H1 (cell line): ENCODE results near the gene RALGAPA2. TPM values are rescaled to one million over a fixed set of nuclear protein-coding genes. Genes with fewer than 3 reads are reported as not detected.

Experiments
- CTCF ChIA-PET: fragments of 300-600 bp; sonication (Branson Sonifier 250); formaldehyde crosslinking; loops from one replicate; lab custom pipeline; 2021; ENCODE audit not compliant: partially characterized antibody; lab: Charles Lee
- POLR2A ChIA-PET: fragments of 300-600 bp; sonication (Branson Sonifier 250); formaldehyde crosslinking; loops from one replicate; lab custom pipeline; 2021; ENCODE audit warnings: inconsistent platforms; ENCODE audit not compliant: partially characterized antibody; lab: Charles Lee
- DNase-seq, 2 experiments: peaks; one replicate each; pipeline versions ENCODE4 v3.0.0 to v3.0.0-alpha.2; 2010 to 2022; ENCODE audit warnings: low spot score in 2 of 2, low read depth in 1 of 2, mixed read lengths in 1 of 2
- FAIRE-seq: peaks from 2 replicates; lab custom pipeline; 2011; peaks lifted over from hg19 to GRCh38; lab: Jason Lieb, UNC
- H2AFZ ChIP-seq: 2 replicates; pipeline ENCODE4 v1.8.1; 2012; ENCODE audit warnings: low read length, inconsistent platforms
- H2AK5ac ChIP-seq: 2 replicates; pipeline ENCODE4 v1.6.1; 2013; ENCODE audit warnings: low read depth, low read length
- H2BK120ac ChIP-seq: replicated peaks from 2 replicates; pipeline ENCODE3; 2013; ENCODE audit warnings: low read depth, low read length, inconsistent platforms
- H2BK12ac ChIP-seq: 2 replicates; pipeline ENCODE4 v1.6.1; 2013; ENCODE audit warnings: low read depth, low read length
- H2BK15ac ChIP-seq: 2 replicates; pipeline ENCODE4 v1.6.1; 2013; ENCODE audit warnings: low read length
- H2BK20ac ChIP-seq: 2 replicates; pipeline ENCODE4 v1.6.1; 2013; ENCODE audit warnings: low read length
- H2BK5ac ChIP-seq: 2 replicates; pipeline ENCODE4 v1.6.1; 2013; ENCODE audit warnings: low read depth, low read length
- H3K14ac ChIP-seq: 2 replicates; pipeline ENCODE4 v1.6.1; 2013; ENCODE audit warnings: inconsistent platforms; ENCODE audit not compliant: insufficient read length
- H3K18ac ChIP-seq: 2 replicates; pipeline ENCODE4 v1.6.1; 2013; ENCODE audit warnings: low read length; ENCODE audit errors: extremely low read depth
- H3K23ac ChIP-seq: 2 replicates; pipeline ENCODE4 v1.6.1; 2013; ENCODE audit warnings: inconsistent platforms; ENCODE audit not compliant: insufficient read length
- H3K23me2 ChIP-seq: 2 replicates; pipeline ENCODE4 v1.6.1; 2013; ENCODE audit warnings: low read depth, low read length
- H3K27ac ChIP-seq: 2 replicates; pipeline ENCODE4 v1.6.1; 2011; ENCODE audit warnings: low read depth, low read length, inconsistent platforms
- H3K27me3 ChIP-seq, 4 experiments: replicated peaks in 1 of 4; 1 replicate in 1 of 4; 2 replicates in 3 of 4; pipeline versions ENCODE4 v1.6.1 to v1.8.1; 2011 to 2013; ENCODE audit warnings: low read length in 3 of 4, mild to moderate bottlenecking in 3 of 4, inconsistent platforms in 2 of 4, mixed read lengths in 2 of 4, moderate library complexity in 1 of 4; ENCODE audit not compliant: control insufficient read depth in 3 of 4, insufficient read depth in 3 of 4; ENCODE audit errors: extremely low read depth in 1 of 4
- H3K36me3 ChIP-seq, 4 experiments: 2 replicates each; pipeline versions ENCODE4 v1.6.1 to v1.8.1; 2011 to 2013; ENCODE audit warnings: mild to moderate bottlenecking in 4 of 4, low read length in 3 of 4, moderate library complexity in 2 of 4, control low read depth in 1 of 4, inconsistent platforms in 1 of 4; ENCODE audit not compliant: insufficient read depth in 4 of 4, control insufficient read depth in 2 of 4
- H3K4ac ChIP-seq: replicated peaks from 2 replicates; pipeline ENCODE3; 2013; ENCODE audit warnings: low read length, low read depth, mixed read lengths, inconsistent platforms; ENCODE audit not compliant: insufficient read length
- H3K4me1 ChIP-seq, 4 experiments: replicated peaks in 1 of 4; 1 replicate in 1 of 4; 2 replicates in 3 of 4; pipeline versions ENCODE4 v1.6.1 to v1.8.1; 2011 to 2013; ENCODE audit warnings: low read length in 3 of 4, inconsistent platforms in 2 of 4, mixed read lengths in 1 of 4; ENCODE audit not compliant: insufficient read depth in 4 of 4, control insufficient read depth in 3 of 4
- H3K4me2 ChIP-seq, 2 experiments: 2 replicates each; pipeline versions ENCODE4 v1.6.1 to v1.8.1; 2011 to 2013; ENCODE audit warnings: low read depth in 2 of 2, low read length in 2 of 2, control low read depth in 1 of 2, inconsistent platforms in 1 of 2, mild to moderate bottlenecking in 1 of 2; ENCODE audit not compliant: insufficient read depth in 1 of 2
- H3K4me3 ChIP-seq, 4 experiments: fragments of 200-600, 300-600 bp in 1 of 4; sonication (generic), shearing (Covaris generic), sonication (Bioruptor Twin) in 1 of 4; 2 replicates each; pipeline versions ENCODE4 v1.5.1 to v1.8.1; 2011 to 2016; ENCODE audit warnings: low read length in 4 of 4, low read depth in 3 of 4, control low read depth in 2 of 4, inconsistent platforms in 2 of 4, mild to moderate bottlenecking in 2 of 4, mixed read lengths in 1 of 4, moderate library complexity in 1 of 4; ENCODE audit not compliant: insufficient read depth in 2 of 4; ENCODE audit errors: extremely low read depth in 1 of 4
- H3K56ac ChIP-seq: replicated peaks from 2 replicates; pipeline ENCODE3; 2013; ENCODE audit warnings: low read depth, mild to moderate bottlenecking, mixed read lengths, low read length, inconsistent platforms; ENCODE audit not compliant: insufficient read length
- H3K79me1 ChIP-seq: 2 replicates; pipeline ENCODE4 v1.6.1; 2013; ENCODE audit warnings: low read depth, low read length, control low read depth
- H3K79me2 ChIP-seq, 2 experiments: 2 replicates each; pipeline versions ENCODE4 v1.6.1 to v1.8.1; 2012 to 2013; ENCODE audit warnings: low read length in 2 of 2, mild to moderate bottlenecking in 2 of 2, inconsistent platforms in 1 of 2; ENCODE audit not compliant: insufficient read depth in 2 of 2, control insufficient read depth in 1 of 2
- H3K9ac ChIP-seq, 4 experiments: replicated peaks in 1 of 4; 1 replicate in 1 of 4; 2 replicates in 3 of 4; pipeline versions ENCODE4 v1.6.1 to v1.8.1; 2011 to 2013; ENCODE audit warnings: low read depth in 3 of 4, low read length in 3 of 4, control low read depth in 2 of 4, mild to moderate bottlenecking in 2 of 4, moderate library complexity in 2 of 4, inconsistent platforms in 1 of 4; ENCODE audit errors: extremely low read depth in 1 of 4
- H3K9me3 ChIP-seq, 2 experiments: 2 replicates each; pipeline versions ENCODE4 v1.6.1 to v1.8.1; 2012 to 2013; ENCODE audit warnings: mild to moderate bottlenecking in 2 of 2, moderate library complexity in 2 of 2, control low read depth in 1 of 2, inconsistent platforms in 1 of 2, low read depth in 1 of 2, low read length in 1 of 2, mixed read lengths in 1 of 2; ENCODE audit not compliant: insufficient read depth in 2 of 2
- H4K20me1 ChIP-seq, 2 experiments: replicated peaks in 1 of 2; 2 replicates each; pipeline versions ENCODE3 to v1.8.1; 2011 to 2013; ENCODE audit warnings: inconsistent platforms in 2 of 2, low read length in 2 of 2, mild to moderate bottlenecking in 1 of 2; ENCODE audit not compliant: insufficient read depth in 2 of 2, control insufficient read depth in 1 of 2
- H4K5ac ChIP-seq: 2 replicates; pipeline ENCODE4 v1.6.1; 2013; ENCODE audit warnings: low read length, low read depth, mixed read lengths, inconsistent platforms; ENCODE audit not compliant: insufficient read length
- H4K8ac ChIP-seq: 2 replicates; pipeline ENCODE4 v1.8.0; 2013; ENCODE audit warnings: mild to moderate bottlenecking, moderate library complexity, low read length, inconsistent platforms; ENCODE audit not compliant: insufficient read depth; ENCODE audit errors: extremely low read depth
- H4K91ac ChIP-seq: replicated peaks from 2 replicates; pipeline ENCODE3; 2013; ENCODE audit warnings: low read length, mixed read lengths, inconsistent platforms; ENCODE audit not compliant: insufficient read length
- ATF2 ChIP-seq: IDR thresholded peaks from 2 replicates; pipeline ENCODE4 v1.6.1; 2012; ENCODE audit warnings: low read length, inconsistent platforms
- CBX5 ChIP-seq: fragments of 300-800, 300-1000 bp; sonication (generic); IDR thresholded peaks from 2 replicates; pipeline ENCODE4 v1.7.1; 2016; ENCODE audit warnings: antibody characterized with exemption, low read length, low read depth
- EGR1 ChIP-seq: IDR thresholded peaks from 2 replicates; pipeline ENCODE4 v1.6.1; 2011; ENCODE audit warnings: low read depth, low read length, borderline replicate concordance
- FOSL1 ChIP-seq: IDR thresholded peaks from 2 replicates; pipeline ENCODE4 v1.6.1; 2011; ENCODE audit warnings: mild to moderate bottlenecking, low read depth, low read length, moderate library complexity; ENCODE audit not compliant: insufficient read depth
- KDM1A ChIP-seq: fragments of 200-600, 300-600 bp; sonication (generic); IDR thresholded peaks from 2 replicates; pipeline ENCODE4 v1.7.1; 2016; ENCODE audit warnings: mild to moderate bottlenecking, low read length, borderline replicate concordance
- KDM4A ChIP-seq: IDR thresholded peaks from one replicate; pipeline ENCODE4 v1.7.1; 2012; ENCODE audit warnings: low read depth, mild to moderate bottlenecking, moderate library complexity, low read length, inconsistent platforms; ENCODE audit not compliant: severe bottlenecking
- KDM5A ChIP-seq: fragments of 200-600 bp; IDR thresholded peaks from 2 replicates; pipeline ENCODE4 v1.7.1; 2012; ENCODE audit warnings: mild to moderate bottlenecking, low read length, inconsistent platforms, mixed read lengths
- MAFK ChIP-seq: IDR thresholded peaks from 2 replicates; pipeline ENCODE4 v1.6.1; 2012; ENCODE audit warnings: low read depth, mild to moderate bottlenecking, improper control_type of control experiment, low read length
- RNF2 ChIP-seq: fragments of 200-900, 300-1000 bp; sonication (generic); IDR thresholded peaks from 2 replicates; pipeline ENCODE4 v1.7.1; 2016; ENCODE audit warnings: borderline replicate concordance, low read depth, mild to moderate bottlenecking, antibody characterized with exemption, low read length; ENCODE audit not compliant: poor library complexity, severe bottlenecking; ENCODE audit errors: missing control alignments
- SP2 ChIP-seq: IDR thresholded peaks from 2 replicates; pipeline ENCODE4 v1.6.1; 2012; ENCODE audit warnings: mild to moderate bottlenecking, low read length, inconsistent platforms
- SUZ12 ChIP-seq: fragments of 200-600 bp; sonication (generic); IDR thresholded peaks from 2 replicates; pipeline ENCODE4 v1.6.1; 2012; ENCODE audit warnings: mild to moderate bottlenecking, inconsistent platforms, low read length, moderate library complexity, mixed read lengths
- TAF1 ChIP-seq: IDR thresholded peaks from 2 replicates; pipeline ENCODE4 v1.6.1; 2011; ENCODE audit warnings: mild to moderate bottlenecking, low read depth, low read length
- TCF12 ChIP-seq: IDR thresholded peaks from 2 replicates; pipeline ENCODE4 v1.6.1; 2011; ENCODE audit warnings: low read depth, mild to moderate bottlenecking, low read length
- WGBS, 2 experiments: shearing (Covaris generic) in 1 of 2; methylation state at CpG; one replicate each; pipeline versions ENCODE4 v1.1.6 to v1.1.7; 2013 to 2015; ENCODE audit warnings: low lambda C conversion rate in 2 of 2, mixed read lengths in 2 of 2, inconsistent platforms in 1 of 2, low coverage in 1 of 2, missing lambda C conversion rate in 1 of 2; ENCODE audit not compliant: insufficient replicate concordance in 2 of 2, insufficient coverage in 1 of 2, insufficient read length in 1 of 2; ENCODE audit errors: extremely low coverage in 1 of 2, missing lambda C conversion rate in 1 of 2; 5-methylcytosine and 5-hydroxymethylcytosine counted together
- polyA plus RNA-seq, 7 experiments: library from polyadenylated mRNA; depleted of rRNA in 3 of 7; stranded (reverse) in 5 of 7; unstranded in 2 of 7; fragments of >200 nt in 5 of 7; fragments of 200-250 nt in 2 of 7; gene quantifications; 1 replicate in 5 of 7; 2 replicates in 1 of 7; 4 replicates in 1 of 7; pipeline versions ENCODE4 v1.2.1 to v1.2.3, GENCODE V29; 2011 to 2013; ENCODE audit warnings: missing spikeins in 2 of 7, mixed read lengths in 2 of 7
- total RNA-seq: library from RNA; stranded (reverse); fragmentation: NEBNext Ultra II Directional; extraction: Animal tissue kit (Norgen Biotek cat#: 25700); gene quantifications from 2 replicates; pipeline ENCODE4 v1.2.1, GENCODE V29; 2021

Gene RALGAPA2
- total and polyA plus RNA-seq, 2 of the 8 experiments (the other 6 are each of a cell fraction or from before 2014, with no cell fraction given): 5.1 to 25.5 TPM

- Histone ChIP-seq H3K36me3 (0 out of 8 replicates have a peak, but pooled peaks cover 0 to 3% (median 0%) of the 10 kb centered on the region in 4 experiments), H2BK120ac (no peak overlapping the region), H3K9me3 (peaks cover 0 to 3% of the 10 kb centered on the region in 2 experiments; a peak in 1 of 4 replicates), H3K4me1 (no peaks in the 10 kb centered on the region), H2BK15ac (no peak overlapping the region), H3K79me2 (no peaks in the 10 kb centered on the region), H3K27me3 (no peaks in the 10 kb centered on the region), H2AK5ac (no peak overlapping the region), H3K23me2 (no peaks in the 10 kb centered on the region), H3K27ac (no peak overlapping the region), H2BK20ac (no peak overlapping the region), H2BK5ac (no peak overlapping the region), H4K5ac (no peak overlapping the region), H3K23ac (no peak overlapping the region), H3K14ac (no peak overlapping the region), H2BK12ac (no peak overlapping the region), H4K8ac (no peak overlapping the region), H3K9ac (no peak overlapping the region), H3K4me3 (no peak overlapping the region), H3K4me2 (no peak overlapping the region), H3K18ac (no peak overlapping the region), H3K4ac (no peak overlapping the region), H4K20me1 (peaks cover 0 to 2% of the 10 kb centered on the region in 2 experiments), H3K79me1 (no peaks in the 10 kb centered on the region), H2AFZ (no peak overlapping the region), H4K91ac (no peak overlapping the region), H3K56ac (no peak overlapping the region)
- CTCF ChIA-PET: no interaction called here
- FAIRE-seq (no peak), DNase-seq (no peak)
- POLR2A ChIA-PET: no interaction called here
- 83% methylated on average over 1 of the region's 1 CpG; no CpG with 5 or more reads in 1 of the 2 experiments for WGBS, 2 experiments
- TF ChIP-seq ATF2 (no peak), RNF2 (no peak), TAF1 (no peak), KDM4A (no peak), KDM5A (no peak), KDM1A (no peak), SP2 (no peak), MAFK (no peak), TCF12 (no peak), SUZ12 (no peak), EGR1 (no peak), FOSL1 (no peak), CBX5 (no peak)
These were observed 162.7 kb downstream of the RALGAPA2 start for GRCh38 chr20:20549704-20550103.
